ENCODE results near the gene ANKMY1.
A peak's percentile ranks its signal among the peaks of the same experiment; 100 is the strongest.
"Not testable (repeated sequence)": the region's sequence is repeated elsewhere in the genome, so short reads cannot be mapped to it uniquely, and the experiment has no call there.

The ANKMY1 gene

GRCh38 chr2:240566203-240567136 is 8.7 kb upstream of the ANKMY1 start:
- DNase-seq, result peak; percentile 83 to 86

GRCh38 chr2:240565333-240566202 is 7.8 kb upstream of the ANKMY1 start:
- peak in 1 of 2 donors; percentile 29 for DNase-seq

GRCh38 chr2:240564561-240565332 is 7.0 kb upstream of the ANKMY1 start:
- no peak for DNase-seq

- DNase-seq, result no peak
Observed at GRCh38 chr2:240563951-240564560, 6.3 kb upstream of the ANKMY1 start.

- not testable (repeated sequence) for DNase-seq
Observed at GRCh38 chr2:240563231-240563630, 5.4 kb upstream of the ANKMY1 start.

DNA sequence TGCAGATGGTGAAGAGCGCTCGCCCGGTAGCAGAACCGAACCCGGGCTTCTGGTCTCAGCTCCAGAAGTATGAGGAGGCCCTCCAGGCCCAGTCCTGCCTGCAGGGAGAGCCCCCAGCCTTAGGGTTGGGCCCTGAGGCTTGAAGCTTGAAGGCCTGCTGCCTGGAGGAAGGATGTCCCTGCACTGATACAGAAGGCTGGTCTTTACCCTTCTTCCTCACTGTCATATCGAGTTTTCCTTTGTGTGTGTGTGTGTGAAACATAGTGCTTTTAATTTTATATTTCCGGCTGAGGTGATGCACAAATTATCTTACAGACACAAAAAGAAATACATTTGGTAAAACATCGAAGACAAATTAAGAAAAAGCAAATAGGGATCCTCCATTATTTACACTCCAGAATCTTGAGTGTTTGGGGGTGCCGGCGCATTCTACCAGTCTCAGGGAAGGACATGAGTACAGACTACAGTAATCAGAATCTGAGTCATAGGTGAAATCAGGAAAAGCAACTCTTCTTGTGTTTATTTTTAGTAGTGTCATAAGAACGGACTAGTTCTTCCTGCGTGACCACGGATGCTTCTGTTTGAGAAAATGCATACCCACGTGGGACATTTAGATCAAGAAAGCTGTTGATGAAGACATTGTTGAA is 3.7 kb upstream of the ANKMY1 start:
- DNase-seq, result no peak

GRCh38 chr2:240560480-240561324 is 2.9 kb upstream of the ANKMY1 start:
- DNase-seq, result peak; percentile 98 to 99

DNA sequence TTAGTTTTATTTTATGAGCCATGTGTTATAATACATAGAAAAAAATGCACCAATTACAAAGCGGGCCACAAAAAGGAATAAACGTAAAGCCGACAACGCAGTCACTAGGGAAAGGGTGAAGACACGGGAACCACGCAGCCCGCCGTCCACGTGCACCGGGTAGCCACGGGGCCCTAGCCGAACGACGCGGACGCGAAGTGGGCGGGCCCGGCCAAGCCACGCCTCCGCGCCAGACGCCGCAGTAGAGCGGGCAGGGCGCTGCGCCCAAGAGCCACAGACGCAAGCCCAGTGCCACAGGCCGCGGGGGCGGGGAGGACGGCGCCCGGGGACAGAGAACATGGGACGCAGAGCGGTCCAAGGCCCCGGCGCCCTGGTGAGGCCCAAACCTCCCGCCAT is 2.3 kb upstream of the ANKMY1 start, which contains the start of gene DUSP28:
Gene DUSP28, plus strand, starts transcription at position 274 of the 396 bp plus-strand sequence. CDS start 328 bp downstream, outside the sequence.
- DNase-seq, result peak; percentile 87

DNA sequence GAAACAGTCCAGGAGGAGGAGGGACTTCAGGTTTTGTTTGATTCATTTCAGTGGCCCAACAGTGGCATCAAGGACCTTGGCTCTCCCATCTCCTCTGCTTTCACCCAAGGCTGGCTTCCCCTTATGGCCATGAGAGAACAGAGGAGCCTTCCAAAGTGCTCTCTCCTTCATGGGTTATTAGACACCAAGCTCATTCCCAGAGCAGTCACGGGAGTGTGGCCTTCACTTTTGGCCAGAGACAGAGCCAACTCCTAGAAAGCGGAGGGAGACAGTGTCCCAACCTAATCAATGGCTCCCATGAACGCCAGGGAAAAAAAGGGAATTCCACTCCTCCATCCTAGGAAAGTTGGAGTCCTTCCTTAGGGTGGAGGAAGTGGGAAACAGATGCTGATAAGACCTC is 1.5 kb upstream of the ANKMY1 start:
- DNase-seq, result no peak

- DNase-seq, result no peak
Observed at GRCh38 chr2:240558236-240558761, 511 bp upstream of the ANKMY1 start.

DNA sequence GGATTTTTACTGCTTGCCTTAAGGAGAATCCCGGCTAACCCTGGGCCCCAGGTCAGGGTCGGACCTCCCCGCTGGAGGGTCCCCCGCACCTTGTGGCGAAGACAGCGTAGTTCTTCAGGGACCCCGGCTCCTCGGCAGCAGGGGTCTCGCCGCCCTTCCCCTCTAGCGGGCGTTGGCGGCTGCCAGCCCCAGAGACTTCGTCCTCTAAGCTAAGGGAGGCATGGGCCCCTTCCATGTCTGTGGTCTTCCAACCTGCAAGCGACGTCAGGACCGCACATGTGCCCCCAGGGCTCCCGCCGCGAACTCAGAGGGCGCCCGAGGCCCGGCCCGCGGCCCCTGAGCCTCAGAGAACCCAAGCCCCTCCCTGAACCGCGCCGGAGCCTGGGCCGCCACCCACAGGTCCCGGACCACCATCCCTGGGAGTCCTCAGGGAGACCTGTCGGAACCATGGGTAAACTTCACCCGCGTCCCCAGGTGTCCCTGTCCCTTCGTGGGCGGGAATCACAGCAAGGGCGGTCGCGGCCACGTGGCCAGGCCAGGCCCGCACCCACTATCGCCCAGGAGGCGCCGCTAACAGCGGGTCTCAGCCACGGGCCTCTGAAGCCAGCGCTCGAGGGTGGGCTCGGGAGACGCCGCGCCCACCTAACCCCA is 562 bp downstream of the ANKMY1 start:
- no peak for DNase-seq

DNA sequence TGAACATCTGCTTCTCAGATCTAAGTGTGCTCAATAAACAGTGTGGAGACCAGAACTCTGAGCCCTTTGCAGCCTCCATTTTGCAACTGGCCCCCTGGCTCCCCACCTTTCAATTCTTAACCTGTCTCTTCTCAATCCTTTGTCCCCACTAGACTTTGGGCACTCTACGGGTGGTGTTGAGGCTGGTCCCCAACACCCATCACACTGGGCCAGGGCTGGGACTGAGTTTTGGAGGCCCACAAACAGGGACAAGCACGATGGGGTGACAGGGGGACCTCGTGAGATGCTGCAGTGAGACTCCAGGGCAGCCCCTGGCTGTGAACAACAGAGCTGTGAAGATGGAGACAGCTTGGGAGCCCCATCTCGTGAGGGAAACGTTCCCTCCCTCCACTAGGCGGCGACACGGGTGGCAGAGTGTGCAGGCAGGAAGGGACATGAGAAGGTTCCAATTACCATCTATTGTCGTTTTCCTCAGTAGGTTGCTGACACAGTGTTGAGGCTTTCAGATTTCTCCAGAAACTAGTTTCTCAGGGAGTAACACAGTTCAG is 1.2 kb downstream of the ANKMY1 start:
- DNase-seq, result no peak

DNA sequence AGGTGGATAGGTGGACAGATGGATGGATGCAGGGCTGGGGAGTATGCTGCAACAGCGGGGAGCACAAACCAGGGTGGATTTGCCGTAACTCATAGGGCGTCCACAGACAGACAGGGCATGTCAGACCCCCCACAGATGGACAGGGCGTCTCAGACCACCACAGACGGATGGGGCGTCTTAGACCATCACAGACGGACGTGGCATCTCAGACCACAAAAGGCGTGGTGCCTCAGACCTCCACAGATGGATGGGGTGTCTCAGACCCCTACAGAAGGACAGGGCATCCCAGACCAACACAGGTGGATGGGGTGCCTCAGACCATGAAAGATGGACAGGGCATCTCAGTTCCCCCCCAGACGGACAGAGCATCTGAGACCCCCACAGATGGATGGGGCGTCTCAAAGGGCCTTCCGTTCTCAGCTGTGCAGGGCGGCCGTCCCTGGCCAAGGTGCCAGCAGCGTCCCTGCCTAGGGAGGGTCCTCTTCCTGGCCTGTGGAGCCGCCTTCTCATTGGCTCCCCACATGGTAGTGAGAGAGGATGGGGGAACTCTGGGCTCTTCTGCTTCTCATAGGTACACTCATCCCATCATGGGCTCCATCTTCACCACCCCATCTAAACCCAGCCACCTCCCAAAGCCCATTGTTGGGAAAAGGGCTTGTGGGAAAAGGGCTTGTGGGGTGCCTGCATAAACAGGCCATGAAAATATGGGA is 2.1 kb downstream of the ANKMY1 start:
- no peak for DNase-seq

DNA sequence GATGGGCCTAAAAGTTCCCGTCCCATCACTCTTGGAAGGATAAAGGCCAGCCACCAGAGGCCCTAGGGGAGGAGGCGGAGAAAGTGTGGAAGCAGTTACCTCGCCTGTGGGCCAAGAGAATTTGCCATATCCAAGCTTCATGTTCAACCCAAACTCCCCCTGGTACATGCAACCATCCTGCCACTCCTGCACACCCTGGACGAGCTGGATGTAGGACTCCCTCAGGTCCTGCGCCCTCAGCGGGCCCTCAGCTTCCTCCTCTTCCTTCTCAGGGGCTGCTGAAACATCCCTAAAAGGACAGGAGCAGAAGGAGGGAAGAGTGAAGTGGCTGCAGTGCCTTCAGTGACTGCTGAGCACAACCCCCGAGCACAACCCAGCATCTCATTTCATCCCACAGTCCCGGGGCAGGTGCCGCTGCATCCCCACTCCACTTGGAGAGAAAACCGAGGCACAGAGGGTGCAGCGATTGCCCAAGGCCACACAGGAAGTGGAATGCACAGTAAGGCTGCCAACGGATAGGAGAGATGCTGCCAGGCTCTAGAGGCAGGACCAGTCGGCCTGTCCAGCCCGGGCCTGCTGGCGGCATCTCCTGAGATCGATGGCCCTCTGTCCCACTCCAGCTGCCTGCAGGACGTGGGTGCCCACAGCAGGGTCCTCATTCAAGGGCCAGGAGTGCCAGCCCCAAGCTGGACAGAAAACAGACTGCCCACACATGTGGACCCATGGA is 2.9 kb downstream of the ANKMY1 start:
- DNase-seq, result no peak

DNA sequence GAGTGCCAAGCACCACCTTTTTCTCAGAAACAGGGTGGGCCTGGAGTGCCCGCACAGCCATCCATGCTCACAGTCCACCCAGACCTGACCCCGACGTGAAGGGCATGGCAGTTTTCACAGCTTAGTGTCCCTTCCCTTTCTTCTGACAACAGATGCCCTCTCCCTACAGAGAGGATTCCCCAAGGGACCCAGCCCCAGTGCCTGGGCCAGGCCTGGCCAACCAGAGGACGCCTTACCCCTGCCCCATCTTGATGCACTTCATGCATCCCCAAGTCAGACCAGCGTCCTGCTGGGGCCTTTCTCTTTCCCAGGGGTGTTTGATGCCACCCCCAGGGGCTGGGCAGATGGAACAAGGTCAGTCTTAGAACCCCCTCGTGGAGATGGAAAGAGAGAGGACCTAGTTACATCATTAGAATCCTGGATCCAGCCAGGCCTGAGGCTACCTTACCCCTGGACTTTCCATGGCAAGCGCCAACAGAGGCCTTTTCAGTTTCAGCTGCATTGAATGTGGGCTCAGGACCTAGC is 3.8 kb downstream of the ANKMY1 start:
- DNase-seq, result no peak

- DNase-seq, result no peak
Observed at GRCh38 chr2:240551811-240552210, 6.0 kb downstream of the ANKMY1 start.

DNA sequence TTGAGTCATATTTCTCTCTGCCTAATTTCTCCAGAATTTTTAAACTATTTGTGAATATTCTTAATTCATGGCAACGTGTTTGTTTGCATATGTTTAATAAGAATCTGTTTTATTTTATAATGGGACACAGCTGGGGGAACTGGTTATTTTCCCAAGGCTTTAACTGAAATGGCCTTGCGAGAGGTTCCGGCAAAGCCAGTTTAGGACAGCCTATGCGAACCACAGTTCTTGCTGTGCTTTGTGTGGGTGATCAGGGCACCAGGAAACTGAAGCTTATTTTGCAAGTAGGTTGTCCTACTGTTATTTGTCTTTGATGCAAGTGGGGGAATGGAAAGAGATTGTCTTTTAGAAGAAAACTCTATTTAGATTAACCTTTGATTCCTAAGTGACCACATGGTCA is 6.5 kb downstream of the ANKMY1 start:
- no peak for DNase-seq

DNA sequence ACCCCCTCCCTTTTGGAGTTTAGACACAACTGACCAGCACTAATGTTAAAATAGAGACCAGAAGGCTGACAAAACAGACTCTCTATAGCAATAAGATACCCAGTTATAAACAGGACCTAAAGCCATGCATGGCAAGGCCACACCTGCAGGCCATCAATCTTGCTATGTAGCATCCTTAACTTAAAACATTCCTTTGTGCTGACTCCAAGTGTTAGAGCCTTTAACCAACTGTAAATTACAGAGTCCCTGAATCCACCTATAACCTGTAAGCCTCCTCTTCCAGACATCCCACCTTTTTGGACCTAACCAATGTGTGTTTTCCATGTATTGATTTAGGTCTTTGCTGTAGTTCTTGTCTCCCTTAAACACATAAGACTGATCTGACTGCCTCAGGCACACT is 17.9 kb downstream of the ANKMY1 start:
- DNase-seq, result no peak
